ENCODE data around the gene CNGA3.
"Not testable (repeated sequence)": the region's sequence is repeated elsewhere in the genome, so short reads cannot be mapped to it uniquely, and the experiment has no call there.

Gene CNGA3

GRCh38 chr2:98434492-98434891 is 88.2 kb downstream of the CNGA3 start:
- in situ Hi-C loops (cut with HindIII; ENCODE audit: low sequenced_read_pairs) = no loop called here

- in situ Hi-C loops (cut with HindIII; ENCODE audit: low sequenced_read_pairs) = not testable (repeated sequence)
These were observed 89.4 kb downstream of the CNGA3 start for GRCh38 chr2:98435670-98436069.

- in situ Hi-C loops (cut with HindIII; ENCODE audit: low sequenced_read_pairs) = no loop called here
These were observed 90.5 kb downstream of the CNGA3 start for GRCh38 chr2:98436734-98437133.

GRCh38 chr2:98438190-98439133 is 92.2 kb downstream of the CNGA3 start:
- in situ Hi-C loops (cut with HindIII; ENCODE audit: low sequenced_read_pairs) = no loop called here

GRCh38 chr2:98441706-98442450 is 95.6 kb downstream of the CNGA3 start:
- in situ Hi-C loops (cut with HindIII; ENCODE audit: low sequenced_read_pairs) = no loop called here

- in situ Hi-C loops (cut with HindIII; ENCODE audit: low sequenced_read_pairs) = no loop called here
These were observed 96.2 kb downstream of the CNGA3 start for GRCh38 chr2:98442488-98442887.

GRCh38 chr2:98444436-98445176 is 98.3 kb downstream of the CNGA3 start, which contains the start of gene INPP4A:
INPP4A (plus strand) TSS chr2:98444858; CDS start chr2:98520049, 75,191 bp downstream.
- in situ Hi-C loops (cut with HindIII; ENCODE audit: low sequenced_read_pairs) = no loop called here

GRCh38 chr2:98445177-98445682 is 99.0 kb downstream of the CNGA3 start:
- in situ Hi-C loops (cut with HindIII; ENCODE audit: low sequenced_read_pairs) = no loop called here

GRCh38 chr2:98445683-98446581 is 99.7 kb downstream of the CNGA3 start:
- in situ Hi-C loops (cut with HindIII; ENCODE audit: low sequenced_read_pairs) = no loop called here

GRCh38 chr2:98446850-98447249 is 100.6 kb downstream of the CNGA3 start:
- in situ Hi-C loops (cut with HindIII; ENCODE audit: low sequenced_read_pairs) = no loop called here

Data from endothelial cell of hepatic sinusoid (primary cell).